ENCODE results near the gene AAK1. TPM values are rescaled to one million over a fixed set of nuclear protein-coding genes. Genes with fewer than 3 reads are reported as not detected.

AAK1 gene
- total RNA-seq, 4 donors from 2014 or later, result 28.0 to 35.5 (median 32.8) TPM

- Histone ChIP-seq H3K9me3 (no peaks in the 10 kb centered on the region), H3K27ac (no peak overlapping the region), H3K27me3 (no peaks in the 10 kb centered on the region), H3K4me3 (no peak overlapping the region), H3K4me1 (peaks cover 0 to 18% (median 0%) of the 10 kb centered on the region in 3 donors), H3K36me3 (peaks cover 0 to 93% (median 10%) of the 10 kb centered on the region in 3 donors)
- no peak for TF ChIP-seq POLR2A (IDR thresholded peaks at IDR 0.05)
- no peak for TF ChIP-seq CTCF (IDR thresholded peaks at IDR 0.05)
- intact Hi-C loops (cut with DNase I), result no loop called here
- DNase-seq, result no peak
These were observed 104.0 kb downstream of the AAK1 start for GRCh38 chr2:69539549-69539908.

- H3K27me3 ChIP-seq, result no peaks in the 10 kb centered on the region
- no peak for TF ChIP-seq POLR2A (IDR thresholded peaks at IDR 0.05)
- TF ChIP-seq CTCF (IDR thresholded peaks at IDR 0.05), result no peak
- peaks cover 0 to 18% (median 0%) of the 10 kb centered on the region in 3 donors for H3K4me1 ChIP-seq
- no peak overlapping the region for H3K4me3 ChIP-seq
- WGBS, 2 donors, result 75 to 83% methylated on average over 7 of the region's 7 CpGs
- intact Hi-C loops (cut with DNase I), result no loop called here
- H3K36me3 ChIP-seq, result peaks cover 0 to 94% (median 10%) of the 10 kb centered on the region in 3 donors
- H3K9me3 ChIP-seq, result no peaks in the 10 kb centered on the region
- no peak for DNase-seq
- no peak overlapping the region for H3K27ac ChIP-seq
These were observed 104.5 kb downstream of the AAK1 start for GRCh38 chr2:69538872-69539548.

- Histone ChIP-seq H3K4me1 (peaks cover 0 to 18% (median 0%) of the 10 kb centered on the region in 3 donors), H3K36me3 (peaks cover 0 to 94% (median 10%) of the 10 kb centered on the region in 3 donors), H3K4me3 (no peak overlapping the region), H3K27me3 (no peaks in the 10 kb centered on the region), H3K27ac (no peak overlapping the region), H3K9me3 (peaks cover 0 to 5% (median 0%) of the 10 kb centered on the region in 3 donors)
- no peak for DNase-seq
- 83 to 100% methylated on average over 2 of the region's 4 CpGs for WGBS, 2 donors
- TF ChIP-seq CTCF (IDR thresholded peaks at IDR 0.05) (no peak), POLR2A (IDR thresholded peaks at IDR 0.05) (no peak)
- intact Hi-C loops (cut with DNase I), result no loop called here
These were observed 105.3 kb downstream of the AAK1 start for GRCh38 chr2:69538249-69538648.

- intact Hi-C loops (cut with DNase I), result no loop called here
- 62 to 68% methylated on average over 5 of the region's 5 CpGs for WGBS, 2 donors
- H3K27ac ChIP-seq, result no peak overlapping the region
- no peaks in the 10 kb centered on the region for H3K27me3 ChIP-seq
- no peak overlapping the region for H3K4me3 ChIP-seq
- H3K4me1 ChIP-seq, result peaks cover 0 to 18% (median 0%) of the 10 kb centered on the region in 3 donors
- TF ChIP-seq CTCF (IDR thresholded peaks at IDR 0.05), result no peak
- no peak for TF ChIP-seq POLR2A (IDR thresholded peaks at IDR 0.05)
- no peak for DNase-seq
- H3K36me3 ChIP-seq, result peaks cover 0 to 94% (median 14%) of the 10 kb centered on the region in 3 donors
- peaks cover 0 to 10% (median 0%) of the 10 kb centered on the region in 3 donors for H3K9me3 ChIP-seq
These were observed 107.7 kb downstream of the AAK1 start for GRCh38 chr2:69535817-69536241.

- no peak for DNase-seq
- intact Hi-C loops (cut with DNase I), result no loop called here
- Histone ChIP-seq H3K4me1 (peaks cover 0 to 8% (median 0%) of the 10 kb centered on the region in 3 donors), H3K9me3 (peaks cover 0 to 10% (median 0%) of the 10 kb centered on the region in 3 donors), H3K36me3 (peaks cover 0 to 95% (median 10%) of the 10 kb centered on the region in 3 donors), H3K4me3 (no peak overlapping the region), H3K27ac (no peak overlapping the region), H3K27me3 (no peaks in the 10 kb centered on the region)
- 61 to 63% methylated on average over 7 of the region's 7 CpGs for WGBS, 2 donors
- TF ChIP-seq CTCF (IDR thresholded peaks at IDR 0.05) (no peak), POLR2A (IDR thresholded peaks at IDR 0.05) (no peak)
These were observed 112.4 kb downstream of the AAK1 start for GRCh38 chr2:69531186-69531585.

All from esophagus squamous epithelium (tissue), 5 donors.